ENCODE measurements around the gene TMEM42.

GRCh38 chr3:44883999-44884431 lies 22.3 kb downstream of the TMEM42 start:
- TF ChIP-seq YY1 (IDR thresholded peaks at IDR 0.05; ENCODE audit: low read depth, low read length) (no peak), CTCF (IDR thresholded peaks at IDR 0.05; ENCODE audit: control extremely low read depth in 1 of 3, insufficient read depth in 1 of 3, low read depth in 1 of 3, low read length in 3 of 3) (no peak), BRCA1 (IDR thresholded peaks at IDR 0.05; ENCODE audit: low read depth, low read length) (no peak), JUN (IDR thresholded peaks at IDR 0.05; ENCODE audit: low read depth, low read length) (no peak), ASH2L (IDR thresholded peaks at IDR 0.05; ENCODE audit: low read length) (no peak), CEBPB (IDR thresholded peaks at IDR 0.05; ENCODE audit: low read depth, low read length) (no peak), RAD21 (IDR thresholded peaks at IDR 0.05 in 1 of 2, conservative IDR thresholded peaks at IDR 0.05 in 1 of 2; ENCODE audit: low read depth in 2 of 2, low read length in 2 of 2) (no peak), POLR2A (IDR thresholded peaks at IDR 0.05; ENCODE audit: control extremely low read depth in 1 of 2, low read depth in 2 of 2, low read length in 2 of 2) (no peak)

Data from H1 (cell line).